Hematopoietic multipotent progenitor cell treated with erythropoietin and hydrocortisone succinate and interleukin-3 and kit ligand, for 17 days (in vitro differentiated cells): Measurements from ENCODE around the gene STK17A.

Experiments
- DNase-seq: peaks from one replicate; pipeline ENCODE4 v3.0.0-alpha.2; 2015; ENCODE audit warnings: low spot score

The STK17A gene

DNA sequence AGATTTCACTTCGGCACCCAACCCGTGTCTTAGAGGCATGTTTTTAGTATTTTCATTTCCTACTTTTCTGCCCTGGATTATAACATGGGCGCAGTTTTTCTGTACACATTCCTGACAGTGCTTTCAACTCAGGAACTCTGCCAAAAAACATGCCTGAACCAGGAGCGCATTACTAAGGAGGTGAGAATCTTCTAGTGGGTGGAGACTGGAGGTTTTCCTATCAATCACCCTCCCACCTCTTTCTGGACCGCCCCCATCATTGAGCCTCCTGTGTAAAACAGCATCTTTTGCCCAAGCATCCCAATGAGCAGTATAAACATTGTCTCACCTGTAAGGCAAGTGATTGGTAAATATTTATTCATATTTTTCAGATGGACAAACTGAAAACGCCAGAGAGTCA is 53.2 kb downstream of the STK17A start:
- DNase-seq, result no peak

DNA sequence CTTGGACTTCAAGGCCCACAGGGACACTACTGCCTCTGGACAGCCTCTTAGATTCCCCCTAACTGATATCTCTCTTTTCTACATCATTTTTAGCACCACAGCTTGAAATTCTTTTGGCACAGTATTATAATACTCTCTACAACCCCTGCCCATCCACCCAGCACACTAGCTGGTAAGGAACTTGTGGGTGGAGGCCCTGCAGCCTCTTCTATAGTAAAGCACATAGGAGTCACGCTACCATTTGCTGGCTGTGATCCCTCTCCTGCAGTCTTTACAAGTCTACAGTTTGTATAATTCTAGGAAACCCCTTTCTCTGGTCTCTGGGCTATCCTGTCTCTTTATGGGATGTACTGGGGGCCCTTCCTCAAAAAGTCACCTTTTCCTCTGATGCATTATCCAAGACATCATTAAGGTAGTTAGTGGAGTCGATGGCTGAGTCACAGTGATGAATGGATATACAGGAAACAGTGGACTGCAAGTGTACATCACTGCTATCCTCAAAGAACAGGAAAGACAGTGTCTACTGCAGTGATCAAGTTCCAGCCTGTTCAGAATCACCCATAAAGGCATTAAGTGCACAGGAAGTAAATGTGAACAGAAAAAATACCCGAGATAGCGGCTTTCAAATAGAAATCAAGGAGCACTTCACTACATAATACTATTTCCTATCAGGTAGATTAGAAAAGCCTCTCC is 54.4 kb downstream of the STK17A start:
- no peak for DNase-seq

- no peak for DNase-seq
Observed at GRCh38 chr7:43639858-43640491, 57.1 kb downstream of the STK17A start.

GRCh38 chr7:43640679-43641078 is 57.8 kb downstream of the STK17A start:
- DNase-seq, result no peak

DNA sequence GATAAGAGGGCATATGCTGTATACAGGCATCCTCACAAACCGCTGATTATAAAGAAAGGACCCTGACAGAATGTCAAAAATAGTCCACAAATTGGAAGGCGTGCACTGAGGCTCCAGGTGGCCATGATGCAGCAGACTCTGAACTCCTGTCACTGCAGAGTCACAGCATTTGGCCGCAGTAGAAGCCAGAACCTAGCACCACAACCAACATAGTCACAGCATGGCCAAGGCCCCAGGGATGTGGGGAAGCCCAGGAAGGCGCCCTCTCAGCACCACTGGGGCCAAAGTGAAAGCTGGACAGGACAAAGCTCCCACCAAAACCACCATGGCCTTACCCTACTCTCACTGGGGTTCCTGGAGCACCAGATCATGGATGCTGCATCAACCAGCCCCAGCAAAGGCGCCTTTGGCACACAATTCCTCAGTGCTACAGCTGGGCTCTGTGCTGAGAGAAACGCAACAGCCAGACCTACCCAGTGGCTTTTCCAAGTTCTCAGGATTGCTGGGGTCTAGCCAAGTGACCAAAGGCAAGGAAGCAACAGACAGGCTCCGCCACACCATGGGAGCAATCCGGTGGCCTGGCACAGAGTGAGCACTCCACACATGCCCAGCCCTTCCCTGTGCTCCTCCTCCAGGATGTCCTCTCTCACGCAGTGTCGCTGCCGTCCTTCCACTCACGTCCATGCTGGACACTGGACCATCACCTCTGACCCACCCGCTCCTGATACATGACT is 60.2 kb downstream of the STK17A start:
- no peak for DNase-seq

DNA sequence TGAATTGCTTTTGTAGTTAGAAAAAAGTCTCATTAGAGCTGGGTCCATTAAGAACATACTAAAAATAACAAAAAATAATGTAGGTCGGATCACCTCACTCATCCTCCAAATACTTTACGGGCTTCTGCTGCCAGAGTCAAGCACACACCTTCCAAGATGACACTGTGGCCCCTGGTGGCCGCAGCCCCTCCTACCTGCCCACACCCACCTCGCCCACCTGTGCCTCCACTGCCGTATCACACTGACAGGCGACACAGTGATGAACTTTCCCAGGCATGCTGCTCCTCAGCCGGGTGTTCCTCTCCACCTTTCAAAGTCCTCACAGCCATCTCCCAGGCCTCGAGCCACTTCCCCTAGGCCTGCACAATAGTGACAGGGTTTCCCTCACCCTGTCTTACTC is 60.9 kb downstream of the STK17A start:
- DNase-seq, result no peak

GRCh38 chr7:43645699-43646226 is 62.9 kb downstream of the STK17A start:
- DNase-seq, result no peak

GRCh38 chr7:43646603-43647338 is 63.9 kb downstream of the STK17A start:
- DNase-seq, result no peak

DNA sequence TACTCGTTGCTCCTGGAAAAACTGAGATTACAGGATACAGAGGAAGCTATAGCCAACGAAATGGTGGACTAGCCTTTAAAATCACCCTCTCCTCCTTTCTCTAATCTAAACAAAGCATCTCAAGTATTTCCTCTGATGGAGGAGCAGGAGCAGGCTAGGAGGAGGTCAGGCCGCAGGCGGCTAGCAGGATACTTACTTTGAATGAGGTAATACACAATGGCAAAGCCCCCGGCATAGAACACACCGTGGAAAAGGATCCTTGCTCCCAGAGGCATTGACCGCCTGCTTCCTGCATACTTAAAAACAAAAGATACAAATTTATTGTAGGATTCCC is 64.4 kb downstream of the STK17A start:
- DNase-seq, result no peak

DNA sequence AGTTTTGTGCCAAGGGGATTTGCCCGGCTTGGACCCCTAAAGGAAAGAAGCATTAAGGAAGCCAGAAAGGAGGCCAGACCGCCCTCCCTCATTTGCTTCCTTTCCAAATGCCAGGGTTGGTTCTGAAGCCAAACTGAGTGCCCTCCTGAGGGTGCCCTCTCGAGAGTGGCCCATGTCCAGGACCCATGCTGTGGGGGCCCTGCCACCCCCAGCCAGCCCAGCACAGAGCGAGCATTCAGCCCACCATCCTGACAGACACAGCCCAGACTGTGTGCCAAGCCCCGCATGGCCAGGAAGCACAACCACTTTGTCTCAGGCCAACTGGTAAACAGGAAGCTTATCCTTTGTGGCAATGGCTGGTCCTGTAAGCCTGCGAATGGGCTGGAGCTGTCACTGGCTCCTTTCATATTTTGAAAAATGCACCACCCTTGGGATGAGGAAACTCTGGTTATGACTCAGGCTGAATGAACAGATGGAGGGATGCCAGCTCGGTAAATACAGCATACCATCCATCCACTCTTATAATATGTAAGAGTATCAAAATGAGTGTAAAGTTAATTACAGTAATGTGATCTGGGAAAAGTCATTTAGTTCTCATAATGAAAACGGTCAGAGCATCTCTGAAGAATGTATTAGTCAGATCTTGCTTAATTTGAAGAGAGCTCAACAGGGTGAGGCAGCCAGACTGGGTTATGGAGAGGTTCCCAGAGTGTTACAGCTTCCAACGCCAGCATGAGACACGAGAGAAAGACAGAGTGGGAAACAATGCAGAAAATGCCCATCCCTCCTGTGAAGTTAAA is 65.0 kb downstream of the STK17A start:
- DNase-seq, result peak; percentile 19

DNA sequence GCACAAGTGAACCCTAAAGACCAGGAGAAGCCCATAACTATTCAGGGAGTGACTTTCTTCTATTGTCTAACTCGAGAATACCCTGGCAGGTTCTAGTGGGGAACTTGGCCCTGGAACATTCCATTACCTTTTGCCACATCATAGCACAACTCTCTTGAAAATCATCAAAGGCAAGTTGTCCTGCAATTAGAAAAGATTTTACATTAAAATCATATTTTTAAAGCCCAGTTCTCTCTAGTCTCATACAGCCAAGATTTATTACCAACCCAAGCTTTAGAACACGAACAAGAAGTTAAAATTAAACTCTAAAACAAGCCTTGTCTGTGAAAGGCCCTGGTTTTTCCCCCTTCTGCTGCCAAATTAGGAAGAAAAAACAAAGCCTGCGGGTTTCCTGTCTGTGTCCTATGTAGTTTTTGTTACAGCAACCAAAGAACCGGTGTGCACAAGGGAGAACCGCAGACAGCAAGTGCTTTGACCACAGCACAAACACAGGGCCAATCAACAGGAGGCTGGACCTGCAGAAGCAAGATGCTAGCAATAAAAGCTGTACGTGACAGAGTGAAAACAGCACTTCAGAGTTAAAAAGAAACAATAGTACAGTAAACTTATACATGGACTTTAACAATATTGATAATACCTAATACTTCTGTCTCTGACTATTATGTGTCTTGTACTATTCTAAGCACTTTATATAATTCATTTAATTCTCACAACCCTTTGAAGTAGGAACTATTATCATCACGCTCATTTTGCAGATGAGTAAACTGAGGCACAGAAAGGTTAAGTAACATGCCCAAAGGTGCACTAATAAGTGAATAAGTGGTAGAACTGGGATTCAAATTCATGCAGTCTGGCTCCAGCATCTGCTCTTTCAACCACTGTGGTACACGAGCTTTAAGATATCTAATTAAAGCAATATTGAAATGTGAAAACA is 65.8 kb downstream of the STK17A start:
- DNase-seq, result no peak

DNA sequence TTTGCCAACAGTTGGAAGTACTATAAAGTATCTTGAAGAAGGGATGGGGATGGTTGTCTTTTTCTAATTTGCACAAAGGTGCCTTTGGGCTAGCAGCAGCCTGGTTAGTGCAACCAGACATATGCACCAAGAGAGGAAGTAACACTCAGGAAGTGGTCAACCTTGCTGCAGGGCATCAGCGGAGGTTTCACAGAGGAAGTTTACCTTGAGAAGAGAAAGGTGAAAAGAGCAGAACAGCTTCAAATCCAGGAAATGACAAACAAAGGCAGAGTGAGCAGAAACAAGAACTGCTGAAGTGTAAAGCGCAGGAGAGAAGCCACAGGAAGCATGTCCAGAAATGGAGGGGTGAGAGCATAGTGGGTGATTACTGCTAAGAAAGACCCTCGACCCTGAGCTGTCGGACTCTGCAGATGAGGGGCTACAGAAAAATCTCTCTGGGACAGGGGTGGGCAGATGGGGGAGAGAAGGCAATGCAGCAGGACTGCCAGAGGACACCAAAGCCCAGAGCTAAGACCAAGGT is 66.9 kb downstream of the STK17A start:
- no peak for DNase-seq

DNA sequence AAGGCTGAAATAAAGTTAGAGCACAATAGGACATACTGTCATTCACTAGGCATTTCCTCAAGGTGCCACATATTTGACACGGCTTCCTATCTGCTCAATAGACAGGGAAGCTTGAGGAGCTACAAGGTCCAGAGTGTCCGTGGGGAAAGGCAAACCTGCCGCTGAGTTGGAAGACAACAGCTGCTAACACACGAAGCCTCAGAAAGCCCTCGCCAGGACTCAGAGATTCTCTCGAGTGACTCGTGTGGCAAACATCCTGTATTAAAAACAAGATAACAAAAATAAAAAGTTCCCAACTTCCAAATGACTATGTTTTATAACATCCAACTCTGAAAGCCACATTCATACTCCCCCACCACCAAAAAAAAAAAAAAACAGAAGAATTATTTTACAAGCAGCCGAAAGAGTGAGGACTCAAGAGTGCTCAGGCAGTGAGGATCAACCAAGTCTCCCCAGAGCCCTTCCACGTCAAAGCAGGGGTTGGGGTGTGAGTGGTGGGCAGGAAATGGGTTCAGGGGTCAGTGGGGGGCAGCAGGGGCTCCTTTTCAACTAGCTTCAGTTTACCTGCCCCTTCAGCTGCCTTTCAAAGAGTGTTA is 67.6 kb downstream of the STK17A start:
- DNase-seq, result no peak

GRCh38 chr7:43652364-43652763 is 69.5 kb downstream of the STK17A start:
- DNase-seq, result no peak

GRCh38 chr7:43653466-43653865 is 70.6 kb downstream of the STK17A start:
- DNase-seq, result no peak

- no peak for DNase-seq
Observed at GRCh38 chr7:43653891-43654504, 71.1 kb downstream of the STK17A start.

GRCh38 chr7:43655584-43655983 is 72.7 kb downstream of the STK17A start:
- DNase-seq, result no peak

GRCh38 chr7:43656997-43657396 is 74.1 kb downstream of the STK17A start:
- no peak for DNase-seq
